ENCODE results near the gene STC2. TPM values are rescaled to one million over a fixed set of nuclear protein-coding genes. Genes with fewer than 3 reads are reported as not detected.
A peak's percentile ranks its signal among the peaks of the same experiment; 100 is the strongest.
"Not testable (repeated sequence)": the region's sequence is repeated elsewhere in the genome, so short reads cannot be mapped to it uniquely, and the experiment has no call there.

The STC2 gene
- total RNA-seq, 1 donor from 2014 or later = 0.31 TPM

DNA sequence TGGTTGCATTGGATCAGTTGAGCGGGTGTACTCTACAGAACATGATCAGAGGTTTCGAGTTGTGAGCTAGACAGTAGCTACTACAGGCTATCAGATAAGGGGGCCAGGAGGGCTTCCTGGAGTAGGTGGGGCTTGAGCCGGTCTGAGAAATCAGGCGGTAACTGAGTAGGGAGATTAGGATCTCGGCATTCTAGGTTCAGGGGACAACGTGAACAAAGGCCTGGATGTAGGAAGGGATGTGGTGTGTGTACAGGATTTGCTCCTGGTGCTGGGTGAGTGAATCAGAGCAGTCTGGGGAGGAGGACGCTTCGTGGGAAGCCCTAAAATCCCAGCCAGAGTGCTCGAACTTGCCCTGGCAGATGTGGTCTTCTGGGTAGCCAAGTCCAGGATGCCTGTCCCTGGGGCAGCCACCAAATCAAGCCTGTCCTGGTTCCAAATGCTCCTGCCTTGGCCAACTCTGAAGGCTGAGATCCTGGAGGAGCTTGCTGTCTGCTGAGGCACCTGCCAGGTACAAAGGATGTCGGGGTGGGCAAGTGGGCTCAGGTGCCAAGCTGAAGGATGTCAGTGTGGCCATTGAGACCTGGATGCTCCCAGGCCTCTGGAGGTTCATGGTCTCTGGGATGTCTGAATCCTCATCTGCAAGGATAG, 33.4 kb downstream of the STC2 start:
- no peak for DNase-seq

DNA sequence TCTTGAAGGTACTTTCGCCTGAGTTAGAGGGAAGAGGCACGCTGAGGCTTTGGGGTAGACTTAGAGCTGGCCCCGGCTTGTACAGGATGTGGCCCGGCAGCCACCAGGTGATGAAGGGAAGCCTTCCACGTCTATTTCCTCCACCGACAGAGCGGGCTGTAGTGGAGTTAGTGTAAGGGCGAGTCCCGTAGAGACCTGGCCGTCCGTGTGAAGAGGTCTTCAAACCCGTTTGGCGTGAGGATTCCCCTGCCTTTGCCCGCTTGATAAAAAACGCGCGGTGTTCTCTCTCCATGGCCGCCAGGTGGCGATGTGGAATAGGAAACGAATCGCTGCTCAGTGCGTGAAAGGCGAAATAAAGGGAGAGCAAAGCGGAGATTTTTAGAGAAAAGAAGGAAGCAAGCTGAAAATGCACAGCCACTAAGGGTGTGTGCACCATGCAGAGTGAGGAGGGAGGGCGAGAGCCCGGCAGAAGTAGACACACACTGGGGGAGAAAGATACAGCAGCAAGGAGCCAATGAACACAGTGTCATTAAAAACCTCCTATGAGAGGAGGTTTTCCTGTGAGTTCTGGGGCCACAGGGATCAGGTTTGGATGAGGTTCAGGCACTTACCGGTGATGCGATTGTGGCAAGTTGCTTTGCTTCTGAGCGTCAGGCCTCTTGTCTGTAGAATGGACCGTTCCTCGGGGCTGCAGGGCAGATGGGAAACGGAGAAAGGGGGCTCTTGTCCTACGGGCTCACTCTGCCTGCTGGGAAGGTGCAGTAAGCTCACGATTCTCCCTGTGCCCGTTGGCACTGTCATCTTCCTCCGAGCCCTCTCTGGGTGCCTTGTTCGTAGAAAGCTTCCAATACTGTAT, 34.2 kb downstream of the STC2 start:
- DNase-seq = peak; percentile 66

DNA sequence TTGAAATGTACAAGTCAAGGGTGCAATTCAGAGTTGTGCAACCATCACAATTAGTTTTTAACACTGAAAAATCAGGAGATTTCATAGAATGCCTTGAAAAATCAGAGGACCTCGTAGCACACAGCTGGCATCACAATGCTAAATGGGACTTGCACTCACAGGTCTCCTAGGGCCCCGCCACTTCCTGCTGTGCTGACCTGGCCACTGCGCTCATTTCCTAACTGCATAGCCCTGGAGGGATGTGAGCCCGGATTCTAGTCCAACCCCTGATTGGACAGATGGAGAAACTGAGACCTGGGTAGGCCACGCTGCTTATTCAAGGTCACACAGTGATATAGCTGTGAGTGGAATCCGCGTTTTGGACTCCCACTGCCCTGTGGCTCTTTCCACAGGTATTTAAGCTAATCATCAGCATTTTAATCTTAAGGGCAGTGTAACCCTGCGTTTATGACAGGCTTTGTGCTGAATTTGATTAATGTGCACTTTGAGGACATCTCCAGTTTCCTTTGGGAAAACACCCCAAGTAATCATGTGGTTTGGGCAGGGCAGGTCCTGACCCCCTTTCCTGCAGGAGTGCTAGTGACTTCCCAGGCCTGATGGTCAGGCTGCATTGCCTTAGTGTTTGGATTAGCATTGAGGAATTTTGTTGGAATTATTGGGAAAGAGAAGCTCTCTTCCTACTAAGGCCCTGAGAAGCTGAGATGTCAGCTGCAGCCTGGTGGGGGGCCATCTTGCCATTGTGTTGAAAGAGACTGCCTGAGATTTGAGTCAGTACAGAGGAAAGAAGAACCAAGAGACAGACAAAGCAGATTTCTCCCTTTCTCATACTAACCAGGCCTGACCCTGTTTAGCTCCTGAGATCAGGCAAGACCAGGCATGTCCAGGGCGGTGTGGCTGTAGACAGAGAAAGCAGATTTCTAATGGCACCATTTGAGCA, 36.2 kb downstream of the STC2 start:
- DNase-seq = no peak

DNA sequence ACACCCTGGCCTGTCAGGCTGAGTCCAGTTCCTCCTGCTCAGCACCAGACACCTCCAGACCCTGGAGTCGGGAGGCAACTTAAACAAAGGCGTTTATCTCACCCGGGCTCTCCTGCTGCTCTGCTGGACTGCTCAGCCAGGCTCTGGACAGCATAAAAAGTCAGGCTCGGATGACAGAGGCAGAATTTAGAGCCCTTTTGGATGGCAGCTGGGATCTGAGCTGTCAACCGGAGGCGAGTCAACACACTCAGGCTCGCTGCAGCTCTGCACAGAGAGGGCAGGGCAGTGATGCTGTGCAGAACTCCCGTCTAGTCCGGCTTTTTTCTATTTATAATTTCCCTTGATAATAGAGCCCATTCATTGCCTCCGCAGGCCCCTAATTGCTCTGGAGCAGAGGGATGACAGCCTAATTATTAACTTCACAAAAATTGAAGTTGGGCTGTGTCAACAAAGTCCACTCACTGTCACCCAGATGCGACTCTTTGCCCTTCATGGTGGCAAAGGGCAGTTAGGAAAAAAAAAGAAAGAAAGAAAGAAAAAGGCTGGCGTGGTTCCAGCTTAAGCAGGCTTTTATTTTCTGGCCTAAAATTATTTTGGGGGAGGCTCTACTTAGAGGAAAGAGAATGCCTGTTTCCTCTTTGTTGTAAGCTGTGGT, 37.6 kb downstream of the STC2 start:
- DNase-seq = no peak

DNA sequence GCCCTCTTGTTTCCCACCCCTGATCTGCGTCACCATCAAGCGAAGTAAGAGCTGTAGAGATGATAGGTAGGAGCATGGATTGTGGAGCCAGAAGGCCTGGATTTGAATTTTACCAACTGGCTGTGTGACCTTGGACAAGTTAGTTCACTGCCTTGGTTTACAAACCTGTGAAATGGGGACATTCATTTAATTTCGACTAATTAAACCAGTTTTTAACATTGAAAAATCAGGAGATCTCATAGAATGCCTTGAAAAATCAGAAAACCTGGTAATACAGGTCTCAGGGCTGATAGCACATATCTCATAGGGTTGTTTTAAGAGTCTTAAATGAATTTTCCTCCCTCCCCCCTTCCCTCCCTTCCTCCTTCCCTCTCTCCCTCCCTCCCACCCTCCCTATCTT, 38.8 kb downstream of the STC2 start:
- no peak for DNase-seq

DNA sequence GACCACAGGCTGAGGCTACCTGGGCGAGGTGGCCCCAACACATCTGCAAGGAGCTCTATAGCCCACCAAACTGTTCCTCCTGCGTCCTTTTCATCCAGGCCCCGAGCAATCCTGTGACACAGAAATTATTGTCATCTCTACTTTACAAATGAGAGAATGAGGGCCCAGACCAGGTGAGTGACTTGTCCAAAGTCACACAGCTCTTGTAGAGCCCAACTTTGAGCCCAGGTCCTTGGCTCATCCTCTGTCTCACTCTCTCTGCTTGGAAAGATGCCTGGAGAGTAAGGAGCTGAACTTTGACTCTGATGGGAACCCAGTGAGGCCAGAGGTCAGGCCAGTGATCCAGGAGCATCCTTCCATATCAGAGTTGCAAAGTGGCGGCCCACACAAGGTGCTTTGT, 39.6 kb downstream of the STC2 start:
- no peak for DNase-seq

DNA sequence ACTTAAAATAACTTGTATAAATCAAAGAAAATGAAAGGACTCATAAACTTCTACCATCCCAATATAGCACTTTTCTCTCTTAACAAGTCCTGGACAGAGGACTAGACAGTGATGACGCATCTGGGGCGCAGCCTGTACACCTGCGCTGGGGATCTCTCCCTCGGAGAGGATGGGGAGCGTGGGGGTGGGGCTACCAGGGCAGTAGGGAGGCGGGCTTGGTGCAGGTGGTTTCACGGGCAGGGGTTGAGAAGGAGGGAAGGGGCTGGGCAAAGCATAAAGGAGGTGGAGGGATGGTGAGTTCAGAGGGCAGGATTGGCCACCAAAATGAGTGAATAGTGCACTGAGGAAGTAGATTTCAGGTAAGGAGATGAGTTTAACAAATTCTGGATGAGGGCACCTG, 41.1 kb downstream of the STC2 start:
- no peak for DNase-seq

DNA sequence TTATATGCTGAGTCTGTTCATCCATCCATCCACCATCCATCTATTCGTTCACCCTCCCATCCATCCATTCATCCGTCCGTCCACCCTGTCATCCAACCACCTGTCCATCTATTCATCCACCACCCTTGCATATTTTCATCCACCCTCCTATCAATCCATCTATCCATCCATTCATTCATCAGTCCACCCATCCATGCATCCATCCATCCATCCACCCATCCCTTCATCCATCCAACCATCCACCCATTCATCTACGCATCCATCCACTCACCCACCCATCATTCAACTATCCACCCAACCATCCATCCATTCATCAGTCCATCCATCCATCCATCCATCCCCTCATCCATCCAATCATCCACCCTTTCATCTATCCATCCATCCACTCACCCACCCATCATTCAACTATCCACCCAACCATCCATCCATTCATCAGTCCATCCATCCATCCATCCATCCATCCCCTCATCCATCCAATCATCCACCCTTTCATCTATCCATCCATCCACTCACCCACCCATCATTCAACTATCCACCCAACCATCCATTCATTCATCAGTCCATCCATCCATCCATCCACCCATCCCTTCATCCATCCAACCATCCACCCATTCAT, 43.8 kb downstream of the STC2 start:
- DNase-seq = not testable (repeated sequence)

DNA sequence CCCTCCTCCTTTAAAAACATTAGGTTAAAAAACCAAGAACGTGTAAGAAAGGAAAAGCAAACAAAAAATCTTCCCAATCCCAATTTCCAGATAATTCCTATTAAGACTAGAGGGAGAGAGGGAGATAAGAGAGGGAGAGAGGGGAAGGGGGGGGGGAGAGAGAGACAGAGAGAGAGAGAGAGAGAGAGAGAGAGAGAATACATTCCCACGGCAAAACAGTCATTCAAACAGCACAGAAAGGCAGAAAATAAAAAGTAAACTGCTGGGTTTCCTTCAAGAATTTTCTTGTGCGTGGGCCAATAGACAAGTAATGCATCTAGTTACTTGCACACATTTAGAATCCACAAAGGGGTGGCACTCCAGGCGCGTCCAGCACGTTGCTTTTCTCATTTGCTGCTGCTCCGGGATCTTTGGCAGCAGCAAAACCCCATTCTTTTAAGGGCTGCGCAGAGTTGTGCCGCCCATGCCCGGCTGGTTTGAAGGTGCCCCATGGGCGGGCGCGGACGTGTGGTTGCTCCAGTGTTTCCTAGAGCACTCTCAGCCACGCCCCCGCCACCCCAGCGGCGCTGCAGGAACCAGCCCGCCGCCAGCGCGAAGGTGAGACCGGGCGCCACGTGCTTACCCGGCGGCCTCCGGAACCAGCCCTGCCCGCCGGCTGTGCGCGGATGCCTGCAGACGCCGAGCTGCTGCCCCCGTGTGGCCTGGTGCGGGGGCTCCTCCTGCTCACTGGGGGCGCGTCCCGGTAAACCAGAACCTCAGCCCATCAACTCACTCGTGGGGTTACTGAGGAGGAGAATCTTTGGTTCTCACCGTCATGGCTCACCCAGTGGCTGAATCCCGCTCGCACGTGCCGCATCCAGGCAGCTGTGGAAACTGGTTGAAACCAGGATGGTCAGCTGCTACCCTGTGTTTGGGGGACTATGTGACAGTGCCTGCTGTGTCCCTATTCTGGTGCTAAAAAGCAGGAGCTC, 44.6 kb downstream of the STC2 start:
- DNase-seq = no peak

DNA sequence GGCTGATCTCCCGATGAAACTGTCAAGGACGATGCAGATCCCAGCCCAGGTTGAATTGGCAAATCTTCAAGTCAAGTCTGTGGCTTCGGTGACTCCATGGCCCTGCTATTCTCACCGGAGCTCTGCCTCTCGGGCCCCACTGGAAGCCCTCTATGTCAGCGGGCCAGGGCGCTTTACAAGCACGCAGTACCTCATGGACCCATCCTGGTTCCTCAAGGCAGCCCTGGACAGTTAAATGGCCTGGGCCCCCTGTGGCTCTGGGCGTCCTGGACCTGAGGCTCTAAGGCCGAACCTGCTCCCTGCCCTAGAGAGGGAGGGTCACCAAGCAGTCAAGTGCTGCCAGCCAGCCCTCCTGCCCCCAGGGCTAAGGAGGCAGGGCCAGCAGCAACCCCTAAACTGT, 45.3 kb downstream of the STC2 start:
- no peak for DNase-seq

DNA sequence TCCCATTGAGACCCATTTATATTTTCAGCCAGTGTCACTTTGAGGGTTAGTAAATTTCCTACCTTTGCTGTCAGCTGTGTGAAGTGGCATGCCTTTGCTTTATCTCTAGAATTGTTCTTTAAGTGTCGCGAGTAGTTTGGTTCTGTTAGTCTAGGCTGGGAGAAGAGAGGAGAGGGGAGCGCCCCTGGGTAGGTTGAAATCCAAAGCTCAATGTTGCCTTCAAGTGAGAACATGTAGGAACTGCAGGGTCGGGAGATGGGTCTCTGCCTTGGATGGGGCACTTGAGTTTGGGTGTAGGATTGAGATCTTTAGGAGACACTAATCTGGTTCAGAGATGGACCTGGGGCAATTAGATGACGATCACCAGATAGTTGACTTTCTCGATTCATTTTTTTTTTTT, 46.3 kb downstream of the STC2 start:
- DNase-seq = no peak

DNA sequence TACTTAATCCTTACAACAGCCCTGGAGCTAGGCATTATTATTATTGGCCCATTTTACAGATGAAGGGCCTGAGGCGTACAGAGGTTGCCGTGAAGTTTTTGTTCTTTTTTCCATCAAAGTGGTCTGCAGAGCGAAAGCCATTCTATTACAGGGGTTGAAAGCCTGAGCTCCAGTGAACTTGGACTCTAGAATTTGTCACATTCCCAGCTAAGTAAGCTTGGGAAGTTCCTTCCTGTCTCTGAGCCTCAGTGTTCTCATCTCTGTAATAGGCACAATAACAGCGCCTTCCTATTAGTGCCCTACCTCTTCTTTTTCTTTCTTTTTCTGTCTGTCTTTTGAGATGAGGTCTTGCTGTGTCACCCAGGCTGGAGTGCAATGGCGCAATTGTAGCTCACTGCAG, 49.0 kb downstream of the STC2 start:
- no peak for DNase-seq

DNA sequence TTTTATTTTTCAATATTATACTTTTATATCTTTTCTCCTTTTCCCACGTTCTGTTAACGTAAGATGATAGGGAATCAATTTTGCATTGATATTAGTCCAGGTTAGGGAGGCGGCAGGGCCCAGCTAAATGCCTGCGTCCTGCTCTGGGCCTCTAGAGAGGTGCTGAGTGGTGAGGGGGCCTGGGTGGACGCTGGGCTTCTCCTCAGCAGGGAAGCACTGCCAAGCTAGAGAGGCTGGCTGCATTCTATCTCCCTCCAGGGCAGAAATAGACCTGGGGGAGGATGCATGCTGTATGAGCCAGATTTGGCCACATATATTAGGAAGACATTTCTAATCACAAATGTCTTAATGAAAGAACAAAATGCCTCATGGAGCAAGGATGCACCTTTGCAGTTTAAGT, 49.6 kb downstream of the STC2 start:
- DNase-seq = no peak

DNA sequence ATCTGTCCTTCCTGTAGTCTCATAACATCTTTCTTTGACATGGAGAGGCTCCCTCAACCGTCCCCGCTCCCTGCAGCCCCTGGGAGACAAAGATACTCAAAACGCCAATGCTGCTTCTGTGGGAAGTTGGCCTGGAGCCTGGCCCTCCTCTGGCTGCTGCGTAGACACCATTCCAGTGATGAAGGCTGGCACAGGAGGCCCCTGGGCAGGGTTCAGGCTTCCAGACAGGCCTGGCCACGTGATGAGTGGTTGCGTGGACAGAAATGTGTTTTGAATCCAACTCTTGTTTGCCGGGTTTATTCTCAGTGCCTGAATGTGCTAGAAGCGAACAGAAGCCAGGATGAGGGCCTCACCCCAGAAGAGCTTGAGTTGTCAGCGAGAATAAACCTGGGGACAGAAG, 50.0 kb downstream of the STC2 start:
- DNase-seq = no peak

DNA sequence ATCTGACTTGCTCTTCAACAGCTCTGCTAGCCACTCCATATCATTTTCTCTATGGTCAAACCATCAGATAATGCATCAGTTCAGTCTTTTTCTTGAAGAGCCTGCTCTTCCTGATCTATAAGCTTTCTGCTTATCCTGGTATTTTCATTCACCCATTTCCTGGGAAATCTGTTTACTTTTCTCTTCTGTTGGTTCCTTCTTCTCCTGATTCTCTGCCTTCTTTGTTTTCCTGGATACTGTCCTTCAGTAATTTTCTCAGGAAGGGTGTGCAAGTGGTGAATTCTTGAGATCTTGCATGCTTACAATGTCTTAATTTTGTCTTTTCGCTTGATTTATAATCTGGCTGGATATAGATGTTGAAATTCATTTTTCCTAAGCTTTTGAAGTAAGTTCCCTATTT, 53.4 kb downstream of the STC2 start:
- DNase-seq = no peak

DNA sequence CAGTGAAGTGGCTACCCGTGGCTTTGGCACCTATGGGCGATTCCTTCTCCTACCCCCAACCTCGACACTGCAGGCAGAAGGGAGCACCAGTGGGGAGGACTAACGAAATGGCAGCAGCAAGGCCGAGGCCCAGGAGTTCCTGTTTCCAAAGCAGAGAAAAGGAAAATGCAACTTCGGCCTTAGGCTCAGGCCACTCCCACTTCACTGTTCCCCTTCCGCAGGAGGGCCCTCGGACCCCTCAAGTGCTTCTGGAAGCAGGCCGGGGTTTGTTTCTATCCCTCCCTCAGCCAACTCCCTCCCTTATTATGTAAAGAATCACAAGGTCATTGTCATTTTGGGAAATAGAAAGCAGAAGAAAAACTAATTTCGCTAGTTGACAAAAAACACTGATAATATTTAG, 56.8 kb downstream of the STC2 start:
- no peak for DNase-seq

DNA sequence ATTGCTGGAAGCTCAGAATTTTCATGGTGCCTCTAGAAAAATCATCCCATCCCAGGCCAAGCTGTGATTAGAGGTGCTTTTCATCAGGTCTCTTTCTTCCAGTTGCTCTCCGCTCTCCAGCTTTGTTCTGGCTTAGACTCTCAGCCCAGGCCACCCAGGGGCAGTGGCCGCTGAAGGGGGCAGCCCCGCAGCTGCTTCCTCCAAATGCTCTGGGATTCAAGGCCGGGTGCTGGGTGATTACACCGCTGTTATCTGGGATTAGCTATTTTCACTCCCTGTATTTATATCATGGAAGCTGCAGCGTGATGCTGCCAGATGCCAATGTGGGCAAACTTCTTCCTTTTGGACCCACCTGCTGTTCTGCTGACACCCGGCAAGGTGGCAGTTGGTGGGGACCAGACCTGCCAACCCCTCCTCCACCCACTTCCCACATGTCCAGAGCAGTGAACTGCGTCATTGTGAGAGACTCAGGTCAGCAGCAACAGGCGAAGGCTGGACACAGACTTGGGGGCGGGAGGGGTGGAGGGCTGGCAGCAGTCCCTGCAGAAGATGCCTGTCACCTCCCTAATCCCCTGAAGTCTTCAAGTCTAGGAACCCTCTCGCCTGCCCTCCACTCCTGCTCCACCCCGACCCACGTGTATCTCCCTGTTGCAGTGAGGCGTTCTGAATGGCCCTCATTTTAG, 59.3 kb downstream of the STC2 start:
- DNase-seq = no peak

DNA sequence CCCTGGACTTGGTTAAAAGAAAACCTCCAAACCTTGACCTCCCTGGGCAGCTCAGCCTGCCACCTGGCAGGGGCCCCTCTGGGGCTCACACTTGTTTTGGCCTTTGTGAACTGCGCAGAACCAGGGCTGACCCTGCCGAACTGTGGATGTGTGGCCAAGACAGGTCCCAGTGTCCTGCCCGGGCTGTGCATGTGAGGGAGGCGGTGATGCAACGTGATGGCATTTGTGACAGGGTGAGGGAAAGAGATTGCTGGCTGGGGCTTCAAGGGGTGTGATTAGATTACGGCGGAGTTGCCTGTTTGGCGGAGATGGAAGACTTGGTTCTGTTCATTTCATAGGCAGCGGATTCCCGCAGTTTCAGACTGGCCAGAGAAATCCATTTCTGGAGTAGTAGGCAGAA, 62.8 kb downstream of the STC2 start:
- DNase-seq = no peak

Measured in occipital lobe (tissue), 2 donors.